OCI-LY3 (cell line): Measurements from ENCODE around the gene ATG7.

Experiments
- EZH2phosphoT487 ChIP-seq: fragments of 200-600 bp; shearing (Covaris generic); IDR thresholded peaks from 2 replicates; pipeline ENCODE4 v1.6.1; 2018; ENCODE audit warnings: antibody characterized with exemption, mixed run types, low read depth
- TF ChIP-seq, protein P1 (sequence below): fragments of 200-600, 300-600 bp; sonication (generic); IDR thresholded peaks from 2 replicates; pipeline ENCODE4 v1.5.1; 2014; ENCODE audit warnings: antibody characterized with exemption, low read length, low read depth

DNA sequence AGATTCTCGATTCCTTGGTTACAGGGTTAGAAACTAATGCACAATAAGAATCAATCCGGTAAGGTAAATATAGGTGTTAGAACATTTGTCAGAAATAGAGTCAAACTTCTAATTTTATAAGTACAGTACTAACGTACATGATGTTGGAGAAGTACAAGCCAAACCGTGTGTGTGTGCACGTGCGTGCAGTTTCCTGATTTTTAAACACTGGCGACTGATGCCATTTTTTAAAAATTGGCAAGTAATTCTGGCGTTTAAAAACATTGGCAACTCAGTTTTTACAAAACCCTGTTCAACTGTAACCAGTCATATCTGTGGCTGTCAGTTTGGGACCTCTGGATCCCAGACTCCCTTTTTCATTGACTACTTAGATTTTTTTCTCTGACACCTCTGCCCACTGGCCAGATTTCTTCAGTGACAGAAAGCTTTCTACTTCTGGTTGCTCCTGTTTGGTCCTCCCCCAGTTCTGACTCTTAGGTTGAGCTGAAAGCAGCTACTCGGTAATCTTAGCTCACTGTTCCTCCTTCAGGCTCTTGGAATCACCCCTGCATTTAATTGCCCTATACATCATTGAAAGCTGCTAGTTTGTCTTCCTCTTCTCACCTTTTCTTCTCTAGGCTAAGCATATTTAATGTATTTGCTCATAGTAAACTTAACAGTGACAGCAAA is 843 bp downstream of the ATG7 start:
- TF ChIP-seq, protein P1, sequence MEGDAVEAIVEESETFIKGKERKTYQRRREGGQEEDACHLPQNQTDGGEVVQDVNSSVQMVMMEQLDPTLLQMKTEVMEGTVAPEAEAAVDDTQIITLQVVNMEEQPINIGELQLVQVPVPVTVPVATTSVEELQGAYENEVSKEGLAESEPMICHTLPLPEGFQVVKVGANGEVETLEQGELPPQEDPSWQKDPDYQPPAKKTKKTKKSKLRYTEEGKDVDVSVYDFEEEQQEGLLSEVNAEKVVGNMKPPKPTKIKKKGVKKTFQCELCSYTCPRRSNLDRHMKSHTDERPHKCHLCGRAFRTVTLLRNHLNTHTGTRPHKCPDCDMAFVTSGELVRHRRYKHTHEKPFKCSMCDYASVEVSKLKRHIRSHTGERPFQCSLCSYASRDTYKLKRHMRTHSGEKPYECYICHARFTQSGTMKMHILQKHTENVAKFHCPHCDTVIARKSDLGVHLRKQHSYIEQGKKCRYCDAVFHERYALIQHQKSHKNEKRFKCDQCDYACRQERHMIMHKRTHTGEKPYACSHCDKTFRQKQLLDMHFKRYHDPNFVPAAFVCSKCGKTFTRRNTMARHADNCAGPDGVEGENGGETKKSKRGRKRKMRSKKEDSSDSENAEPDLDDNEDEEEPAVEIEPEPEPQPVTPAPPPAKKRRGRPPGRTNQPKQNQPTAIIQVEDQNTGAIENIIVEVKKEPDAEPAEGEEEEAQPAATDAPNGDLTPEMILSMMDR: no peak
- TF ChIP-seq EZH2phosphoT487: no peak
